ENCODE measurements around the gene NCAPD2. TPM values are rescaled to one million over a fixed set of nuclear protein-coding genes. Genes with fewer than 3 reads are reported as not detected.

The NCAPD2 gene
- total and polyA plus RNA-seq, 2 of the 4 experiments (the other 2 are of a cell fraction) = 35.6 to 57.9 TPM

DNA sequence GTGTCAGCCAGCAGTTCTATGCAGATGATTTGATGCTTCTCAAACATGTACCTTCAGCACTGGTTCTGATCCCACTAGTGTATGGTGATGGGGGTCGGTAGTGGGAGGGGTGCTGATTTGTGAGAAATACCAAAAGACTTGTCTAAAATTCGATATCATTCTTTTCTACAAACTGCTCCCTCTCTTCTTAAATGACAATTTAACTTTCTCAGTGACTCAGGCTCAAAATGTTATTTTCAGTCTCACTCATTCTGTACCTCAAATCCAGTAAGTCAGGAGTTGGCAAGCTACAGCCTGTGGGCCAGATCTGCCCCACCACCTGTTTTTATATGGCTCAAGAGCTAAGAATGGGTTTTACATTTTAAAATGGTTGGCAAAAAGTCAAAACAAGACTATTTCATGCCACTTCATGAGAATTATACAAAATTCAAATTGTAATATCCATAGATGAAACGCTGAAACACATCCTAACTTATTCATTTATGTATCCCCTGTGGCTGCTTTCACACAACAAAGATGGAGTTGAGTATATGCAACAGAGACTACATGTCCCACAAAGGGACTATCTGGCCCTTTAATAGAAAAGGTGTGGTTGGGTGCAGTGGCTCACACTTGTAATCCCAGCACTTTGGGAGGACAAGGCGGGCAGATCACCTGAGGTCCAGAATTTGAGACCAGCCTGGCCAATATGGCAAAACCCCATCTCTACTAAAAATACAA lies 80.8 kb downstream of the NCAPD2 start:
- Histone ChIP-seq H4K5ac (ENCODE audit: low read depth, low read length) (no peak overlapping the region), H3K23ac (ENCODE audit: low read depth, low read length) (no peak overlapping the region), H4K8ac (ENCODE audit: low read depth in 2 of 2, low read length in 2 of 2) (no peak overlapping the region), H2BK15ac (ENCODE audit: low read depth, low read length) (no peak overlapping the region), H3K36me3 (ENCODE audit: control insufficient read depth, insufficient read depth, low read length) (peaks cover 63% of the 10 kb centered on the region), H2AFZ (replicated peaks; ENCODE audit: low read length, poor library complexity) (no peak overlapping the region), H3K14ac (replicated peaks; ENCODE audit: low read depth, low read length) (no peak overlapping the region), H3K4ac (ENCODE audit: low read depth, low read length) (no peak overlapping the region), H3K18ac (ENCODE audit: low read depth, low read length) (no peak overlapping the region), H2BK120ac (ENCODE audit: low read depth, low read length) (no peak overlapping the region), H2AK5ac (ENCODE audit: low read depth, low read length) (no peak overlapping the region), H3K9me3 (ENCODE audit: control insufficient read depth, insufficient read depth, low read length) (no peaks in the 10 kb centered on the region), H3K9me1 (ENCODE audit: insufficient read depth, low read length) (no peaks in the 10 kb centered on the region), H3K27ac (ENCODE audit: insufficient read depth, low read length) (no peak overlapping the region), H3K56ac (ENCODE audit: extremely low read depth, insufficient read depth, low read length) (no peak overlapping the region), H3K9ac (ENCODE audit: low read depth, low read length) (no peak overlapping the region), H4K91ac (ENCODE audit: insufficient read depth, low read depth, low read length) (no peak overlapping the region), H3K27me3 (ENCODE audit: control insufficient read depth, insufficient read depth, low read length) (no peaks in the 10 kb centered on the region), H3K4me2 (ENCODE audit: low read depth, low read length) (no peak overlapping the region), H2BK20ac (ENCODE audit: low read depth, low read length) (no peak overlapping the region), H4K20me1 (ENCODE audit: insufficient read depth, low read length) (no peaks in the 10 kb centered on the region; the same call in 1 of the 2 replicates), H3K79me1 (ENCODE audit: low read depth in 1 of 2, low read length in 2 of 2) (peaks cover 23 to 28% of the 10 kb centered on the region in 2 experiments), H3K4me3 (ENCODE audit: insufficient read depth, low read depth, low read length) (no peak overlapping the region), H2AK9ac (replicated peaks; ENCODE audit: low read depth, low read length, poor library complexity) (no peak overlapping the region), H3K4me1 (ENCODE audit: control insufficient read depth, insufficient read depth, low read length) (no peaks in the 10 kb centered on the region), H2BK5ac (ENCODE audit: low read depth, low read length, poor library complexity, severe bottlenecking) (no peak overlapping the region)
- CTCF ChIA-PET = no interaction called here
- dilution Hi-C loops (cut with HindIII; ENCODE audit: low sequenced_read_pairs, unreplicated experiment) = no loop called here
- no CpG with 5 or more reads among the region's 4 CpGs for WGBS, 2 experiments (ENCODE audit: extremely low coverage in 2 of 2, insufficient read length in 1 of 2)
- no peak for DNase-seq
- no TSS peak for BruUV-seq (replicated peaks)
- ATAC-seq (ENCODE audit: low read depth) = no peak
- POLR2A ChIA-PET (ENCODE audit: unreplicated experiment) = no interaction called here
- intact Hi-C loops (cut with micrococcal nuclease) = no loop called here
- in situ Hi-C loops (cut with MboI; ENCODE audit: low sequenced_read_pairs) = loop anchor here (10.0 kb wide), 1 partner anchor 110 kb away; the partner anchor contains the start of gene ZNF384
- TF ChIP-seq, protein P1, sequence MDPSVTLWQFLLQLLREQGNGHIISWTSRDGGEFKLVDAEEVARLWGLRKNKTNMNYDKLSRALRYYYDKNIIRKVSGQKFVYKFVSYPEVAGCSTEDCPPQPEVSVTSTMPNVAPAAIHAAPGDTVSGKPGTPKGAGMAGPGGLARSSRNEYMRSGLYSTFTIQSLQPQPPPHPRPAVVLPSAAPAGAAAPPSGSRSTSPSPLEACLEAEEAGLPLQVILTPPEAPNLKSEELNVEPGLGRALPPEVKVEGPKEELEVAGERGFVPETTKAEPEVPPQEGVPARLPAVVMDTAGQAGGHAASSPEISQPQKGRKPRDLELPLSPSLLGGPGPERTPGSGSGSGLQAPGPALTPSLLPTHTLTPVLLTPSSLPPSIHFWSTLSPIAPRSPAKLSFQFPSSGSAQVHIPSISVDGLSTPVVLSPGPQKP (IDR thresholded peaks at IDR 0.05; ENCODE audit: borderline replicate concordance, low read depth, low read length) = no peak
- no peak for TF ChIP-seq MAFK (IDR thresholded peaks at IDR 0.05; ENCODE audit: low read depth, low read length)
